ENCODE data around the gene ZSWIM6. TPM values are rescaled to one million over a fixed set of nuclear protein-coding genes. Genes with fewer than 3 reads are reported as not detected.

ZSWIM6 gene
- polyA plus RNA-seq, 3 donors: 1.7 to 33.5 (median 2.7) TPM

DNA sequence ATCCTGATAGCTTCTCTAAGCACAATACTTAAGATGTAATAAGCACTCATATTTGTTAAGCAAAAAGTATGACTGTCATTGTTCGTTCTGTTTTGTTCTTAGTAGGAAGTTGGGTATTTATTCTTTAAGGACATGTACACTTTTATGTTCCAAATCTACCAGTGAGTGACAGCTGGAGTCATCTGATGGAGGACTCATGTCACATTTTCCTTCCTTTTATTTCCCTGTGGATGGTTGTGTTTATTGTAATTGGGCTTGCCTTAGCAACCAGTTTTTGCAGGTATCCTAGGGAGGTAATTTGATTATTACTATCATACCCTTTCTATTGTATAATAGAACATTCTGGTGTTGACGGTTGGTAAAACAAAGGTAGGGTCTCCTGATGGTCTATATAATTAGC lies 145.7 kb downstream of the ZSWIM6 start:
- Mint-ChIP-seq H3K9me3 (peaks cover 0 to 1% (median 0%) of the 10 kb centered on the region in 7 donors), H3K27ac (no peak overlapping the region), H3K36me3 (peaks cover 29 to 42% of the 10 kb centered on the region in 2 donors), H3K27me3 (ENCODE audit: low read depth in 3 of 3) (no peaks in the 10 kb centered on the region), H3K4me1 (peaks cover 2% of the 10 kb centered on the region), H3K4me3 (no peak overlapping the region)
- H3K4me3 ChIP-seq (replicated peaks in 1 of 3; ENCODE audit: low read depth in 2 of 3, low read length in 3 of 3): no peak overlapping the region
- H2AFZ ChIP-seq (ENCODE audit: insufficient read depth, low read depth, low read length, poor library complexity, severe bottlenecking): no peak overlapping the region
- H4K20me1 ChIP-seq (ENCODE audit: insufficient read depth, low read length): peaks cover 100% of the 10 kb centered on the region
- no peak overlapping the region for H3K9ac ChIP-seq (ENCODE audit: insufficient read depth, low read length, poor library complexity, severe bottlenecking)
- peaks cover 60% of the 10 kb centered on the region for H3K79me2 ChIP-seq (ENCODE audit: insufficient read depth, low read length)
- H3K27me3 ChIP-seq (ENCODE audit: control insufficient read depth in 2 of 2, insufficient read depth in 2 of 2, low read length in 2 of 2): no peaks in the 10 kb centered on the region
- H3K27ac ChIP-seq (ENCODE audit: low read depth in 1 of 2, low read length in 2 of 2): no peak overlapping the region
- WGBS (ENCODE audit: insufficient coverage): no CpG with 5 or more reads among the region's 2 CpGs
- no peaks in the 10 kb centered on the region for H3K4me1 ChIP-seq (ENCODE audit: control insufficient read depth in 1 of 2, insufficient read depth in 2 of 2, low read length in 2 of 2)
- peaks cover 12 to 70% of the 10 kb centered on the region in 2 donors for H3K36me3 ChIP-seq (replicated peaks in 1 of 2; ENCODE audit: control insufficient read depth in 1 of 2, insufficient read depth in 2 of 2, low read length in 2 of 2)
- no peaks in the 10 kb centered on the region for H3K9me3 ChIP-seq (replicated peaks in 1 of 2; ENCODE audit: control insufficient read depth in 1 of 2, insufficient read depth in 1 of 2, low read length in 2 of 2)
- TF ChIP-seq, protein P1, sequence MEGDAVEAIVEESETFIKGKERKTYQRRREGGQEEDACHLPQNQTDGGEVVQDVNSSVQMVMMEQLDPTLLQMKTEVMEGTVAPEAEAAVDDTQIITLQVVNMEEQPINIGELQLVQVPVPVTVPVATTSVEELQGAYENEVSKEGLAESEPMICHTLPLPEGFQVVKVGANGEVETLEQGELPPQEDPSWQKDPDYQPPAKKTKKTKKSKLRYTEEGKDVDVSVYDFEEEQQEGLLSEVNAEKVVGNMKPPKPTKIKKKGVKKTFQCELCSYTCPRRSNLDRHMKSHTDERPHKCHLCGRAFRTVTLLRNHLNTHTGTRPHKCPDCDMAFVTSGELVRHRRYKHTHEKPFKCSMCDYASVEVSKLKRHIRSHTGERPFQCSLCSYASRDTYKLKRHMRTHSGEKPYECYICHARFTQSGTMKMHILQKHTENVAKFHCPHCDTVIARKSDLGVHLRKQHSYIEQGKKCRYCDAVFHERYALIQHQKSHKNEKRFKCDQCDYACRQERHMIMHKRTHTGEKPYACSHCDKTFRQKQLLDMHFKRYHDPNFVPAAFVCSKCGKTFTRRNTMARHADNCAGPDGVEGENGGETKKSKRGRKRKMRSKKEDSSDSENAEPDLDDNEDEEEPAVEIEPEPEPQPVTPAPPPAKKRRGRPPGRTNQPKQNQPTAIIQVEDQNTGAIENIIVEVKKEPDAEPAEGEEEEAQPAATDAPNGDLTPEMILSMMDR (IDR thresholded peaks at IDR 0.05): no peak
- no peak overlapping the region for H3K4me2 ChIP-seq (replicated peaks; ENCODE audit: extremely low read depth, low read length, poor library complexity, severe bottlenecking)
- no peak for DNase-seq
- intact Hi-C loops (cut with micrococcal nuclease): no loop called here

DNA sequence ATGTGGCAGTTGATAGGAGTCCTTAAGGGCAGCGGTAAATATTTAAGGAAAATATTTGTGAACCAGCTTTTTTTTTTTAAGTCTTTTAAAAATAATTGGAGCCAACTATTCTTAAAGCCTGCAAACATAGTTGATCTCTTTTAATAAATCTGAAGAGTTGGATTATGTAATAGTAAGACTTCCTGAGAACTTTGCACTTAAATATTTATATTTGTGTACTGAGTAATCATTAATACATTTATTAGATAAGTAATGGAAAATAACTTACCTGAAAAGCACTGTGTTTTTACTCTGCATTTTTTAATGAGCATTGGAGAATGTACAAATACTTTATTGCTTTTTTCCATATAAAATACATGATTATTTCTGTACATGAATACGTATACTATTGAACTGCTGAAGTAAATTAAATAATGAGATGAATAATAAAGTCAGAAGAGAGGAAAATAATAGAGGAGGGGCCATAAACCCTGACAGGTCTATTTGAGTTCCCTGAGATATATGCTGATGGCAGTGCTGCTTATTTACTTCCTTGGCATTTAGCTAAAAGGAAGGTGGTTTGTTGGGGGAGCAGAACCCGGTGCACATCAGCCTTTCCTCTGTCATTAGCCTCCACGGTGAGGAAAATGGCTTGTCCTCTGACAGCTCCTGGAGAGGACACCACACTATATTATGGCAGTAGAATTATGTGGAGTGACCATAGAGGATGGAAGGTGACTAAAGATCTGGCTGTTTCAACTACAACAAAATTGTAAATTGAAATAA lies 148.0 kb downstream of the ZSWIM6 start:
- H3K4me3 ChIP-seq (replicated peaks in 1 of 3; ENCODE audit: low read depth in 2 of 3, low read length in 3 of 3): no peak overlapping the region
- WGBS (ENCODE audit: insufficient coverage): no CpG with 5 or more reads among the region's 4 CpGs

More for the DNA sequence above, 148.0 kb downstream of the ZSWIM6 start:
- TF ChIP-seq, protein P1 (IDR thresholded peaks at IDR 0.05): no peak
- Histone ChIP-seq H3K27me3 (ENCODE audit: control insufficient read depth in 2 of 2, insufficient read depth in 2 of 2, low read length in 2 of 2) (no peaks in the 10 kb centered on the region), H3K9me3 (replicated peaks in 1 of 2; ENCODE audit: control insufficient read depth in 1 of 2, insufficient read depth in 1 of 2, low read length in 2 of 2) (no peaks in the 10 kb centered on the region), H3K36me3 (replicated peaks in 1 of 2; ENCODE audit: control insufficient read depth in 1 of 2, insufficient read depth in 2 of 2, low read length in 2 of 2) (peaks cover 10 to 67% of the 10 kb centered on the region in 2 donors), H2AFZ (ENCODE audit: insufficient read depth, low read depth, low read length, poor library complexity, severe bottlenecking) (no peak overlapping the region), H3K9ac (ENCODE audit: insufficient read depth, low read length, poor library complexity, severe bottlenecking) (no peak overlapping the region), H3K79me2 (ENCODE audit: insufficient read depth, low read length) (peaks cover 74% of the 10 kb centered on the region), H4K20me1 (ENCODE audit: insufficient read depth, low read length) (peaks cover 98% of the 10 kb centered on the region), H3K4me1 (ENCODE audit: control insufficient read depth in 1 of 2, insufficient read depth in 2 of 2, low read length in 2 of 2) (no peaks in the 10 kb centered on the region), H3K27ac (ENCODE audit: low read depth in 1 of 2, low read length in 2 of 2) (no peak overlapping the region), H3K4me2 (replicated peaks; ENCODE audit: extremely low read depth, low read length, poor library complexity, severe bottlenecking) (no peak overlapping the region)
- Mint-ChIP-seq H3K9me3 (peaks cover 0 to 1% (median 0%) of the 10 kb centered on the region in 7 donors), H3K4me1 (peaks cover 2% of the 10 kb centered on the region), H3K27me3 (ENCODE audit: low read depth in 3 of 3) (no peaks in the 10 kb centered on the region), H3K36me3 (peaks cover 28 to 41% of the 10 kb centered on the region in 2 donors), H3K27ac (peak overlapping the region in 2 of 7 donors; percentile 63), H3K4me3 (no peak overlapping the region)
- DNase-seq: no peak
- intact Hi-C loops (cut with micrococcal nuclease): no loop called here
